H1 (cell line): ENCODE data around the gene BICRAL.

Source experiments
- ATF2 ChIP-seq: IDR thresholded peaks from 2 replicates; pipeline ENCODE4 v1.6.1; 2012; ENCODE audit warnings: low read length, inconsistent platforms
- CEBPB ChIP-seq: IDR thresholded peaks from 2 replicates; pipeline ENCODE4 v1.6.1; 2012; ENCODE audit warnings: low read depth, low read length
- CTCF ChIP-seq, 3 experiments: IDR thresholded peaks; 1 replicate in 2 of 3; 2 replicates in 1 of 3; pipeline versions ENCODE4 v1.5.1 to v1.6.1; 2011; ENCODE audit warnings: low read length in 3 of 3, mild to moderate bottlenecking in 3 of 3, inconsistent platforms in 2 of 3, low read depth in 1 of 3, moderate library complexity in 1 of 3; ENCODE audit not compliant: insufficient read depth in 1 of 3; ENCODE audit errors: control extremely low read depth in 1 of 3
- EZH2 ChIP-seq: fragments of 200-600 bp; sonication (generic); IDR thresholded peaks from 2 replicates; pipeline ENCODE4 v1.7.1; 2012; ENCODE audit warnings: low read depth, mild to moderate bottlenecking, moderate library complexity, low read length, inconsistent platforms; ENCODE audit not compliant: severe bottlenecking
- POLR2A ChIP-seq, 2 experiments: IDR thresholded peaks; 1 replicate in 1 of 2; 2 replicates in 1 of 2; pipeline ENCODE4 v1.6.1; 2011; ENCODE audit warnings: low read depth in 2 of 2, low read length in 2 of 2, mild to moderate bottlenecking in 2 of 2; ENCODE audit errors: control extremely low read depth in 1 of 2
- SIN3A ChIP-seq, 2 experiments: IDR thresholded peaks in 1 of 2; conservative IDR thresholded peaks in 1 of 2; 2 replicates each; pipeline ENCODE4 v1.6.1; 2011 to 2012; ENCODE audit warnings: low read length in 2 of 2, improper control_type of control experiment in 1 of 2, low read depth in 1 of 2, mild to moderate bottlenecking in 1 of 2
- TCF12 ChIP-seq: IDR thresholded peaks from 2 replicates; pipeline ENCODE4 v1.6.1; 2011; ENCODE audit warnings: low read depth, mild to moderate bottlenecking, low read length
- TEAD4 ChIP-seq: IDR thresholded peaks from 2 replicates; pipeline ENCODE4 v1.6.1; 2012; ENCODE audit warnings: low read depth, low read length, inconsistent platforms, mixed read lengths
- YY1 ChIP-seq: IDR thresholded peaks from 2 replicates; pipeline ENCODE4 v1.6.1; 2011; ENCODE audit warnings: low read depth, mild to moderate bottlenecking, low read length

- TF ChIP-seq CTCF (IDR thresholded peaks at IDR 0.05; ENCODE audit: control extremely low read depth in 1 of 3, insufficient read depth in 1 of 3, low read depth in 1 of 3, low read length in 3 of 3) (no peak), POLR2A (IDR thresholded peaks at IDR 0.05; ENCODE audit: control extremely low read depth in 1 of 2, low read depth in 2 of 2, low read length in 2 of 2) (no peak), CEBPB (no peak), YY1 (no peak), ATF2 (no peak), EZH2 (no peak), TEAD4 (no peak), TCF12 (no peak), SIN3A (conservative IDR thresholded peaks at IDR 0.05 in 1 of 2, IDR thresholded peaks at IDR 0.05 in 1 of 2; ENCODE audit: low read depth in 1 of 2, low read length in 2 of 2) (no peak)
Observed at GRCh38 chr6:42877695-42878094, 95.8 kb downstream of the BICRAL start.
